GM19193 (cell line): ENCODE data around the gene UCP2.

Experiments used
- POLR2A ChIP-seq: IDR thresholded peaks from 4 replicates; pipeline ENCODE4 v1.6.1; 2011; ENCODE audit not compliant: insufficient read depth, insufficient read length; ENCODE audit errors: extremely low read depth

UCP2 gene

DNA sequence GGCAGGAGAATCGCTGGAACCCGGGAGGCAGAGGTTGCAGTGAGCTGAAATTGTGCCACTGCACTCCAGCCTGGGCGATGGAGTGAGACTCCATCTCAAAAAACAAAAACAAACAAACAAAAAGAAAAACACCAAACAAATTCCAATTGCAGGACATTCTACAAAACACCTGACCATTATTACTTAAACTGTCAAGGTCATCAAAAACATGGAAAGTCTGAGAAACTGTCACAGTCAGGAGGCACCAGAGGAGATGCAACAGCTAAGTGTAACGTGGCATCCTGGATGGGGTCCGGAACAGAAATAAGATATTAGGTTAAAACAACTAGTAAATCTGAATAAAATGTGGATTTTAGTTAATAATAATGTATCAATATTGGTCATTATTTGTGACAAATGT lies 32.7 kb downstream of the UCP2 start:
- no peak for TF ChIP-seq POLR2A

- TF ChIP-seq POLR2A = no peak
Observed at GRCh38 chr11:73949246-73949645, 33.4 kb downstream of the UCP2 start.

DNA sequence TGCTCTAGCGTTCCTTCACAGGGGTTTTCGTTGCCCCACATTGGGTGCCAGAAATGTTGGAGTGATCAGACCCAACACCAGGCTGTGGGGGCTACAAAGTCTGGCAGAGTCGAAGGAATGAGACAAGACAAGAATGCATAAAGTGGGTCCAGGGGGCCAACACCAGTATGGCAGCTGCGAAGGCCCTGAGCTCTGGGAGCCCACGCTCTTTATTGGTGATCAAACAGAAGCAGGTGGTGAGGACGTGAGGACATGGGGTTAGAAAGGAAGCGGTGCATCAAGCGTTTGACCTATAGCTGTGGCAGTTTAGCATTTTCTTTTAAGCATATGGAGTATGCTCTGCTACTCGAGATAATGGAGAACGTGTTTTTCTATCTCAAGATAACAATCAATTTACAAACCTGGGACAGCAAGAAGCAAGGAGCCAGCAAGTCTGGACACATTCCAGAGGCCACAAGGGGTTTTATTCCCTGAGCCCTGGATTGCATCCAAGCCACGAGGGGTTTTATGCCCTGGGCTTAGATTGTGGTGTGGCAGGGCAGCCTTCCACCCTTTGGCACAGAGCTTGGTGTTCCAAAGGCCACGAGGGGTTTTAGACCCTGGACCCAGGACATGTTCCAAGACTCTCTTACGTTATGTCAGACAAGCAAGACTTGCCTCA lies 35.7 kb downstream of the UCP2 start:
- no peak for TF ChIP-seq POLR2A

GRCh38 chr11:73945396-73945795 lies 37.2 kb downstream of the UCP2 start:
- TF ChIP-seq POLR2A = no peak

DNA sequence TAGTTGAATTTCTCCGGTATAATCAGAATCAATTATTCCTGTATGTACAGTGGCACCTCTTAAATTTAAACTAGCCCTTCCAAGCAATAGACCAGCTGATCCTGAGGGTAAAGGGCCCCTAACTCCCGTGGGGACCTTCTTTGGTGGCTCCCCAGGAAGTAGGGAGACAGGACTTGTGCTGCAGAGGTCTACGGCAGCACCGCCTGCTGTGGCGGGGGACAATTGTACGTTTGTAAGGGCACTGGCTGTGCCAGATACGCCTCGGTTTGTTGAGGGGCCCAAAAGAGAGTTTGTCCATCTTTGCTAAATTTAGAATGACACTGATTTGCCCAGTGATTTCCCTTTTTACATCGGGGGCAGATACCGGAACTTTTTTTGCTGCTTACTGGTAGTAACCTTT lies 37.7 kb downstream of the UCP2 start:
- no peak for TF ChIP-seq POLR2A

GRCh38 chr11:73944085-73944484 lies 38.6 kb downstream of the UCP2 start:
- TF ChIP-seq POLR2A = no peak

GRCh38 chr11:73942010-73942409 lies 40.6 kb downstream of the UCP2 start:
- TF ChIP-seq POLR2A = no peak

GRCh38 chr11:73940801-73941570 lies 41.7 kb downstream of the UCP2 start:
- no peak for TF ChIP-seq POLR2A

DNA sequence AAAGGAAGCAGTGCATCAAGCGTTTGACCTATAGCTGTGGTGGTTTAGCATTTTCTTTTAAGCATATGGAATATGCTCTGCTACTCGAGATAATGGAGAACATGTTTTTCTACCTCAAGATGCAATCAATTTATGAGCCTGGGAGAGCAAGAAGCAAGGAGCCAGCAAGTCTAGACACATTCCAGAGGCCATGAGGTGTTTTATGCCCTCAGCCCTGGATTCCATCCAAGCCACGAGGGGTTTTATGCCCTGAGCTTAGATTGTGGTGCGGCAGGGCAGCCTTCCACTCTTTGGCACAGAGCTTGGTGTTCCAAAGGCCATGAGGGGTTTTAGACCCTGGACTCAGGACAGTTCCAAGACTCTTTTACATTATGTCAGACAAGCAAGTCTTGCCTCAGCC lies 43.5 kb downstream of the UCP2 start:
- no peak for TF ChIP-seq POLR2A

- TF ChIP-seq POLR2A = no peak
Observed at GRCh38 chr11:73932781-73933180, 49.9 kb downstream of the UCP2 start.

GRCh38 chr11:73931951-73932350 lies 50.7 kb downstream of the UCP2 start:
- no peak for TF ChIP-seq POLR2A

DNA sequence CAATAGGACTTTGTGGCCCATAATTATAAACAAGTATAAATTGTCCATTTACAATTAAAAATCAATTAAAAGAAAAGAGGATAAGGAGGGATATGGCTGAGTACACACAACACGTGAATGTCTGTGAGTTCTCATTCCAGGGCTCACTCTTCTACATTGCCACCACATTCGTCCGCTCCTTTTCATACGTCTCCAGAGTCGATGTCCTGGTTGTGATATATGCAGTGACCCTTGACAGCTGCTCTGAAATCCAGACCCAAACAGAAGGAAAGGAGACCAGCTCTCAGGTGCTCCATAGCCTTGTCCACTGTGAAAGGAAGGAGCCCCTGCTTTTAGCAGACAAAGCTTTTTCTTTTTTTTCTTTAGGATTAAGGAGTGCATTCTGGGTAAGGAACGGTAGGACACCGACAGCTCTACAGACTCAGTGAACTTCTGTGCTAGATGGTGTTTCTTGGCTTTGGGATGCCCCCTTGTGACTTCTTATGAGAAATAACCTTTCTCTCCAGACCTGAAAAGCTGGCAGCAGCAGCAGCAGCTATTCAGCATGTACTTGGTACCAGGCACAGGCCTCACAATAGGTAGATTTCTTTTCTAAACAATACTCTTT lies 51.5 kb downstream of the UCP2 start:
- TF ChIP-seq POLR2A = no peak

- no peak for TF ChIP-seq POLR2A
Observed at GRCh38 chr11:73929388-73929787, 53.3 kb downstream of the UCP2 start.
